DMS 273 (cell line): ENCODE results near the gene FAM43A.
A peak's percentile ranks its signal among the peaks of the same experiment; 100 is the strongest.

Experiments used
- DNase-seq: peaks from one replicate; lab custom pipeline; 2025; ENCODE audit not compliant: unreplicated experiment; lab: John Stamatoyannopoulos, UW

The FAM43A gene

DNA sequence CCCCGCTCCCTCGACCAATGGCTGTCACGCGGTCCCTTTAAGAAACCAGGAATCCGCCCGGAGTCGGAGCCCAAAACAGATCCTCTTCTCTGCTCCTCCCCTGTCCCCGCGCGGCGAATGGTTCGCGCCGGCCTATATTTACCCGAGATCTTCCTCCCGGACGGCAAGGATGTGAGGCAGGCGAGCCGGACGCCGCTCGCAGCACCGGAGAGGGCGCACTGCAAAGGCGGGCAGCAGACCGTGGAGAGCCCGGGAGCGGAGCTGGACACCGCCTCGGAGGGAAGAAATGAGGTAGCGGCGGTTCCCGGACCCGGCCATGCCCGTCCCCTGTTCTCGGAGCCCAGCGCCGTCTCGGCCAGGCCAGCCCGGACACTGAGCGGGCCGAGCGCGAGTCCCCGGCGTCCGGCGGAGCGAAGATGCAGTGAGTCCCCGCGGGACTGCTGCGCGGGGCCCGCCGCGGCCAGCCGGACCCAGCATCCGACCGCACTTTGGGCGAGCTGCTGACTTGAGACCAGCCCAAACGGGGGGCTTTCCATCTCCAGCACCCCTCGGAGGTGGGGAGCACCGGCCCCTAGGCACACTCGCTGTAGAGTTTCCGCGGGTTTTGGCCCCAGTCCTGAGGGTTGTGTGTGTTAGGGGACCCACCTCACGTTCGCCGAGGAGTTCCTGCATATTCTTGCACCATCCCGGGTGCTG is at the start of gene FAM43A:
Gene FAM43A (plus strand): TSS at position 166 of the 696 bp plus-strand sequence. CDS start 944 bp downstream, outside the sequence.
- DNase-seq, result peak; percentile 99

- DNase-seq, result no peak
Observed at GRCh38 chr3:194637066-194637465, 48.6 kb upstream of the FAM43A start.

DNA sequence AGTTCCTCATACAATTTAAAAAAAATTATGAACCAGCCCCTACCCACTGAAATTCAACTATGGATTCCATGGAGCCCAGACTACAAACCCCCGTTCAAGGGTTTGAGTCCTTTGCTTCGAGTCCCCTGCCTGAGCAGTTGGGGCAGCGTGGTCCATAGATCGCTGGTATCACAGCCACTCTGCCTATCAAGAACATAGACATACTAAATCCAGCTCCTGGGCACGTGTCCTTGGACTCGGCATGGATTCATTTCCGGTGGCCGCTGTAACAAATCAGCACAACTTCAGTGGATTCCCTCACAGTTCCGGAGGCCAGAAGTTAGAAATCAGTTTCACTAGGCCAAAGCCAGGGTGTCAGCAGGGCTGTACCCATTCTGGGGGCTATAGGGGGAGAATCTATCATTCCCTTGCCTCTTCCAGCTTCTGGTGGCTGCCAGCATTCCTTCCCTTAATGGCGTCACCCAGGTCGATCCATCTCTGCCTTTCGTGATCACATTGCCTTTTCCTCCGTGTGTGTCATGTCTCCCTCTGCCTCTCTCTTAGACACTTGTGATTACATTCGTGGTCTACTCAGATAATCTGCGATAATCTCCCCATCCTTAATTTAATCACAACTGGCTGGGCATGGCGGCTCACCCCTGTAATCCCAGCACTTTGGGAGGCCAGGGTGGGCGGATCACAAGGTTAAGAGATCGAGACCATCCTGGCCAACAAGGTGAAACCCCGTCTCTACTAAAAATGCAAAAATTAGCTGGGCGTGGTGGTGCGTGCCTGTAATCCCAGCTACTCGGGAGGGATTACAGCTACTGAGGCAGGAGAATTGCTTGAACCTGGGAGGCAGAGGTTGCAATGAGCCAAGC is 47.9 kb upstream of the FAM43A start:
- DNase-seq, result no peak

- DNase-seq, result no peak
Observed at GRCh38 chr3:194638991-194639605, 46.6 kb upstream of the FAM43A start.

DNA sequence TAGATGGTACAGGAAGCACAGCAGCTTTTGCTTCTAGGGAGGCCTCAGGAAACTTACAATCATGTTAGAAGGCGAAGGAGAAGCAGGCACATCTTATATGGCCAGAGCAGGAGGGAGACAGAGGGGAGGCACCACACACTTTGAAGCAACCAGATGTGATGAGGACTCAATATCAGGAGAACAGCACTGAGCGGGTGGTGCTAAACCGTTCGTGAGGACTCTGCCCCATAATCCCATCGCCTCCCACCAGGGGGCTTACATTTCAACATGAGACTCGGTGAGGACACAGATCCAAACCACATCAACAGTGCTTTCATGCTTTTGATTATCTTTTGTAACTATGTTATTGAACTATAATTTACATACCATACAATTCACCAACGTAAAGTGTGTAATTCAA is 44.9 kb upstream of the FAM43A start:
- peak; percentile 78 for DNase-seq

- no peak for DNase-seq
Observed at GRCh38 chr3:194642769-194643168, 42.9 kb upstream of the FAM43A start.

- no peak for DNase-seq
Observed at GRCh38 chr3:194647747-194648146, 37.9 kb upstream of the FAM43A start.

- no peak for DNase-seq
Observed at GRCh38 chr3:194654443-194654842, 31.2 kb upstream of the FAM43A start.

- no peak for DNase-seq
Observed at GRCh38 chr3:194657439-194657838, 28.2 kb upstream of the FAM43A start.

DNA sequence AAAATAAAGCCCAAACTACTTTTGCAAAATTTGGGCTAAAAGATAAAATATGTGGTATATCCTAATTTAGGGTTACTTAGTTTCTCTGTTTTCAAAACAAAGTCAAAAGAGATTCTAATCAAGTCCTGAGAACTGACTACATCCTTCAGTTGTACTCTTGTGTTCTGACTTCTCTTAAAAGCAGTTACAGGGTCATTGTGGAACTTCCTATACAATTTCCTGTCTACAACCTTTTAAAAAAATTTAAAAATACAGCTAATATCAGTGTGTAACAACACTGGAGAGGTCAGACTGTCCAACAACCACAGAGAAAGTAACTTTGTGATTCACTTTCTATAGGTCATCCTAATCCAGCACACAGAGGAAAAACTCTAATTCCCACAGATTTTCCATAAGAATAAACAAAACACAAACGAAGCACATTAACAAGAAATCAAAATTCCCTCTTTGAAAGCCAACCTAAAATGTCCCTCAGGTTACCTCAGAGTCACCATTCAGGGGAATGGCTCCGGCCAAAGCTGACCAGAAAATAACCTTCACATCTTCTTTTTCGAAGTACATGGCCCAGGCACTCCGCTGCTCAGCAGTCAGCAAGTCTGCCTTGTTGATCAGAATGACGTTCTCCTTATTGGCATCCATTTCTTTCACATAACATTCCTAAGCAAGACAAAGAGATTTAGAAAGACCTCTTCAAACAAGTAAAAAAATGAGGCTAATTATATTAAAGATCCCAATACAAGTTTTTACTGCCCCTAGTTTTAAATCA is 27.0 kb upstream of the FAM43A start:
- DNase-seq, result no peak

DNA sequence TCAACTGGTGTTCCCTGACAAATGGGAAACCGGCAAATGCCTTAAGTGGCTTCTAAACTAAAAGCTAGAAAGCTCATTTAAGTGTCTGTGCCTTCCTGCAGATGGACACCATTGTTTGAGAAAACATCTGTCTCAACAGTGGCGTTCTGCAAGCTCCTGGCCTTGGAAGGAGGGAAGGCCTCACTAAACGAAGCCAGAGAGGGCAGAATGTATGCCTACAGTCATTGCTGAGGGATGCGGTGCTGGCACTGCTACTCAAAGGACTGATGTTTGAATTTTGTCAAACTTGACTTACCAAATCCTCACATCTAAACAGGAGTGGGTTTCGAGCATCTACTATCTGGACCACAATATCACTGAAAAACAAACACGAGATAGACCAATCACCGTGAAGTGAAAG is 25.9 kb upstream of the FAM43A start:
- DNase-seq, result no peak

DNA sequence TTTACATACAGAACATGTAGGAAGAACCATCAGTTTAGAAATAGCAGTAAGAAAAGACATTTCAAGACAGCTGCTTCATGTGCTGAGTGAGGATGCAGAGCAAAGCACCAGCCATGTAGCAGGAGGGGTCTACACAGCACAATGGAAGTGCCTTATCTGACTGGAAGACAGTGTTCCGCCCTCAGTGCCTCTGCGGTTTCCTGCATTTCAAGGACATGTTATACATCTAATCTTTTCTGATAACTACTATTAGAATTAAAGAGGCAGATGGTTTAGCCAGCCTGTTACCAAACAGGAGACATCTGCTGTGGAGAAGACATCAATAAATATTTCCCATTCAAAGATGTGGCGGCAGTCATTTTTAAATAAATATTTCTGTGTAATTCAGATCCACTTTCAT is 24.3 kb upstream of the FAM43A start:
- peak; percentile 95 for DNase-seq

DNA sequence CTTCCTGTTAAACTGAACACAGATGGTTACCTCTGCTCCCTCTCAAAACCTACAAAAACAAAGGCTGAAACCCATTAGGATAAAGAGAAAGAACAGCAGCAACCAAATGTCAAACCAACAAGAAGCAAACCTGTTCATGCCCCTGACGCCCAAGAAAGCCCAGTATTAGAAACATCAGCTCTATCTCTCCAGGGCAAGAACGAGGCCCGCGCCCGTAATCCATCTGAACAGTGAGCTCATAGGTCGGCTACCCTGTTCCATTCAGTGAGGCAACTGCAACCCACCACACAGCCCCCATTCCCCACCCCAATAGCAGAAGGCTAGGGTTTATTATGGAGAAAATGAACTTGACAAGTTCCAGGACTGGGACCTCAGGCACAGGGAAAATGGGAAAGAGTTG is 23.7 kb upstream of the FAM43A start:
- DNase-seq, result peak; percentile 82

DNA sequence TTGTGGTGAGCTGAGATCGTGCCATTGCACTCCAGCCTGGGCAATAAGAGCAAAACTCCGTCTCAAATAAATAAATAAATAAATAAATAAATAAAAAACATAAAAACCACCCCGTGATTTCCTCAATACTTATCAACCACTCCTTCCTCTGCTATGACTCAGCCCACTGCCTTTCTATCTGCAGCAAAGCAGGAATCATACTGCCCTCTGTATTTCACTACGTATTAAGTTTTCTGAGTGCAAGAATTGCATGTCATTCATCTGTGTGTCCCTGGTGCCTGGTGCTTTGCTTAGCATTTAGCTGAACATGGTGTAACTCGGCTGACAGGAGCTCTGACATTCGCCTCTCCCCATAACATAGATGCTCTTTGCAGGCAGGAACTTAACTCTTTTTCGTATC is 20.8 kb upstream of the FAM43A start:
- DNase-seq, result no peak

DNA sequence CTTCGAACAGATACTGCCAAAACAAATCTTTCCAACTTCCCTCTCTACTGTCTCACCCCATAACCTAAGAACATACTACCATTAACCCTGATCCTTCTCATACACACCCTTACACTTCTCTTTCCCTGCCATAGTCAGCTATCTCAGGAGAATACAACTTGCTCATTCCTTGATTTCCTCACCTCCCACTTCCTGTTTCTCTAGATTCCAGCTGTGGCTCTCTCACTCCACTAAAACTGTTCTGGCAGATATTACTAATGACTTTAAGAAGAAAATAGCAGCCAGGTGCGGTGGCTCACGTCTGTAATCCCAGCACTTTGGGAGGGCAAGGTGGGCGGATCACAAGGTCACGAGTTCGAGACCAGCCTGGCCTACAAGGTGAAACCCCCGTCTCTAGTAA is 18.3 kb upstream of the FAM43A start:
- DNase-seq, result no peak

GRCh38 chr3:194671511-194671899 is 14.2 kb upstream of the FAM43A start:
- peak; percentile 76 for DNase-seq

DNA sequence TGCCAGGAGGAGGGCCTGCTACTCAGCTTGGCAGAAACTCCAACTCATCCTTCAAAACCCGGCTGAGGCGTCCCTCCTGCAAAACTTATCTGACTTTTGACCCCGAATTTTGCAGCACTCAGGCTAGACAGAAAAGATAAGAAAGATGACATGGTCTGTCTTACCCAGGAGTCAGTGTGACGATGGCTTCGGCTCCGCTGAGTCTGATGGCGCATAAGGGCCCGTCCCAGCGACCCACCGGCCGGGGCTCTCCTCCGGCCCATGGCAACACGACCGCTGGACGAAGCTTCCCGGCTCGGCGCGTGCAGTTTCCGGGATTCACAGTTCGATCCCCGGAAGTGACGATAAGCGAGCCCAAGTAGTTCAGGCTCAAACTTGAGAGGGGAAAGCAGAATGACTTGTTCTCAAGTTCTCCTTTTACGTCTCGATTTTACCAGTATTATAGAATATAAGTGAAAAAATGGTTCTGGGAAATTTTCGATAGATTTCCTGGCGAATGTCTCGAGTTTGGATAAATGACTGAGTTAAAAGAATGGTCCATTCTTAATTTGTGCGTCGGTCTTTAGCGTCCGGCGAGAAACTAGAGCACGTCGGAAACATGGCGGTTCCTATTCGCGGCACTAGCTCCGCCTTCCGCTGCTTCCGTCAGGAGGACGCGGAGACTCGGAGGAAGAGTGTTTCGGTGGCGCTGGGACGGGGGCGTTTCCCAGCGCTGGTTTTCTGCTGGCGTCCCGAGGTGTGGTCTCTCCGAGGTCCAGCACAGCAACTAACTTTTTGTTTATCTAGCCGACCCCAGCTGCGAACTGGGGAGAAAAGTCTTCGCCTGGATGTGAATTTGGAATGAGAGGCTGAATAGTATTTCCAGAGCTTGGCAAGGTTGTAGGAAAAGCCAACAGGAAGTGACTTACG is 13.5 kb upstream of the FAM43A start, which contains the start of gene LSG1:
Gene LSG1 (minus strand): TSS at position 292 of the 909 bp plus-strand sequence. CDS start 29 bp downstream, at position 263.
- DNase-seq, result peak; percentile 99

- DNase-seq, result peak; percentile 46
Observed at GRCh38 chr3:194672876-194673275, 12.8 kb upstream of the FAM43A start.

DNA sequence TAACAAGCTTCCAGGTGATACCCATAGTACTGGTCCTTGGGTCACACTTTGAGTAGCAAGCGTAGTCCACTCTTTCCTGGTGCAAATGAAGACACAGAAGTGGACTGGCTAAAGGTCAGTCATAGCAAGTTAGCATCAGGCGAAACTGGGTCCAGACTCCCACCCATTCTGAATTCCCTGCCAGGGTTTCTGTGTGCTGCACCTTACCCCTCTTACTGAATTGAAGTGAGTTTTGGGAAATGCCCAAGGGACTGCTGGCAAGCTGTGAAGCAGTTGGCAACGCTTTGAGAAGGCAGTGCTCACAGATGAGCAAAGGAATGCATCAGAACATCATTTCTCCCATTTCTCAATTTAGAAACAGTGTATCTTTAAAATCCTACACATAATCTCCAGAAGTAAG is 11.9 kb upstream of the FAM43A start:
- no peak for DNase-seq

DNA sequence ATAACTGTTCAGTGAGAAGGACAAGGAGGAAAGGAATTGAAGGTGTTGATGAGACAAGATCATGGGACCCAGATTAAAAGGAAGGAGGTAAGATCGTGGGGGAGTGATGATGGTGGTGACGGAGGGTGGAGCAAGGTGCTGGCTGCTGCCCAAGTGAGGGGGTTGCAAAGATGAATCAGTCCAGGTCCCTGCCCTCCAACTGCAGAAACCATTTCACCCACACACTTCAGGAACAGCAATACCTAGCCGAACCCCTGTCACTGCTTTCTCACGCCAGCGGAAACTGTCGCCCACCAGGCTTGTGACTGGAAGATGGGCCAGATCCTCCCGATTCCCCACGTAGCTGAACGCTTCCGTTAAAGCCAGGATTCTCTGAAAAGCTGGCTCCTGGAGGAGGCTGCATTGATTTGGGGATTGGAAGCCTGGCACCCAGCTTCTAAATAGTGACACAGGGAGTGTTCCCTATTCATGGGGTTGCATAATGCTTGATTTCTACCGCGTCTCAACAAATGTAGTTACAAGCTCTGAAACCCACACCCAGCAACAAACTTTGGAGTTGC is 10.5 kb upstream of the FAM43A start:
- DNase-seq, result no peak
